HG02840 (cell line): ENCODE measurements around the gene ADAMTS14.
"Not testable (repeated sequence)": the region's sequence is repeated elsewhere in the genome, so short reads cannot be mapped to it uniquely, and the experiment has no call there.

Experiments
- ATAC-seq: cut with Tn5 transposase; IDR thresholded peaks from one replicate; pipeline ENCODE4 v1.9.1; 2021; ENCODE audit warnings: mild to moderate bottlenecking, moderate library complexity, moderate number of reproducible peaks; ENCODE audit not compliant: unreplicated experiment, low FRiP score

The ADAMTS14 gene

GRCh38 chr10:70762441-70763175 is 90.3 kb downstream of the ADAMTS14 start:
- ATAC-seq, result no peak

- no peak for ATAC-seq
Observed at GRCh38 chr10:70763567-70763966, 91.3 kb downstream of the ADAMTS14 start.

DNA sequence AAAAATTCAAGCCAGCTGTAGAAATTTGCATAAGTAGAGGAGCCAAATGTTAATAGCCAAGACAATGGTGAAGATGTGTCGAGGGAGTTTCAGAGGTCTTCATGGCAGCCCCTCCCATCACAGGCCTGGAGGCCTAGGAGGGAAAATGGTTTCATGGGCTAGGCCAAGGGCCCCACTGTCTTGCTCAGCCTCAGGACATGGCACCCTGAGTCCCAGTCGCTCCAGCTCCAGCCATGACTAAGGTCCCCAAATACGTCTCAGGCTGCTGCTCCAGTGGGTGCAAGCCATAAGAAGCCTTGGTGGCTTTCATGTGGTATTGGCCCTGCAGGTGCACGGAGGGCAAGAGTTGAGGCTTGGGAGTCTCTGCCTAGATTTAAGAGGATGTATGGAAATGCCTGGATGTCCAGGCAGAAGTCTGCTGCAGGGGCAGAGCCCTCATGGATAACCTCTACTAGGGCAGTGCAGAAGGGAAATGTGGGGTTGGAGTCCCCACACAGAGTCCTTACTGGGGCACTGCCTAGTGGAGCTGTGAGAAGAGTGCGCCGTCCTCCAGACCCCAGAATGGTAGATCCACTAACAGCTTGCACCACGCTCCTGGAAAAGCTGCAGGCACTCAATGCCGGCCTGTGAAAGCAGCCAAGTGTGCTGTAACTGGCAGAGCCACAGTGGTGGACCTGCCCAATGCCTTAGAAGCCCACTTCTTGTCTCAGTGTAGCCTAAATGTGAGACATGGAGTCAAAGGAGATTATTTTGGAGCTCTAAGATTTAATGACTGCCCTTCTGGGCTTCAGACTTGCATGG is 93.7 kb downstream of the ADAMTS14 start:
- no peak for ATAC-seq

- not testable (repeated sequence) for ATAC-seq
Observed at GRCh38 chr10:70768026-70768685, 95.8 kb downstream of the ADAMTS14 start.

- no peak for ATAC-seq
Observed at GRCh38 chr10:70769121-70769520, 96.8 kb downstream of the ADAMTS14 start.

- no peak for ATAC-seq
Observed at GRCh38 chr10:70770001-70770400, 97.7 kb downstream of the ADAMTS14 start.

DNA sequence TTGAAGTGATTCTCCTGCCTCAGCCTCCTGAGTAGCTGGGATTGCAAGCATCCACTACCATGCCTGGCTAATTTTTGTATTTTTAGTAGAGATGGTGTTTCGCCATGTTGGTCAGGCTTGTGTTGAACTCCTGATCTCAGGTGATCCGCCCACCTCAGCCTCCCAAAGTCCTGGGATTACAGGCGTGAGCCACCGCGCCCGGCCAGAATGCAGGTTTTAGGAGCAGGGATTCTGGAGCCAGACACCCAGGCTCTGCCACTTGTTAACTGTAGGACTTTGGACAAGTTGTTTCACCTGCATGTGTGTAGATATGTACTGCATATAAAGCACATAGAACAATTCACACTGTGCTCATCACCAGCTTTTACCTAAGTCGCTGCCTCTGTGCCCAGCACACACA is 98.2 kb downstream of the ADAMTS14 start:
- ATAC-seq, result not testable (repeated sequence)

DNA sequence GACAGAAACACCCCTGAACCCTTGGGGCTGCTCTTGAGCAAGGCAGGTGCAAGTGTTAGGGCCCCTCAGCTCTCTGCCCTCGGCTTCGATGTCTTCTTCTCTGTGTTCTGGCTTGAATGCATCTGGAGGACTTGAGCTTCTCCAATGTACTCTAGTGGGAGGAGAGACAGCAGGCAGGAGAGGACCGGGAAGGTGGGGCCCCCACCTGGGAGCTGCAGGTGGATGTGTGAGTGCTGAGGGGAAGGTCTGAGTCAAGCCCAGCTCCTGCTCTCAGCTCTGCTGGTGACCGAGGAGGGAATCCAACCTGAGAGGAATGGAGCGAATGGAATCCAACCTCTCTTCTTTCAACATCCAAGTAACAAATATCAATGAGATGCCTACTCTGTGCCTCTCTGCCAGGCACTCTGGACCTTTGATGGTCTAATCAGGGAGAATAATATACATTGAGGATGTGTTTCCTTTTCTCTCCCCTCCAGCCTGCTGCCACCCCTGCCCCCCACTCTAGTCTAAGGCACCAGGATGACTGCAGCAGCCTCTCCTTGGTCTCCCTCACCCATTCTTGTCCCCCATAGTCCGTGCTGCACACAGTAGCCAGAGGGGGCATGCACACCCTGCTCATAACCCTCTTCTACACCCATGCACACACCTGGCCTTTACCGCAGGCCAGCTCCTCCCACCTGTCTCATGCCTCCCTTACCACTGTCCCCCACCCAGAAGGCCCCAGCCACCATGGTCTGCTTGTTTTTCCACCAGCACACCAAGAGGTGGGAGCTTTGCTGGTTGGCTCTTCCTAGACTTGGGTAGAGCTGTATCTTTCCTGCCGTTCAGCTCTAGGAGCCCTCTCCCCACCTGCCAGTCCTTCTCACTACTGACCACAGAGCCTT is 99.2 kb downstream of the ADAMTS14 start:
- no peak for ATAC-seq

DNA sequence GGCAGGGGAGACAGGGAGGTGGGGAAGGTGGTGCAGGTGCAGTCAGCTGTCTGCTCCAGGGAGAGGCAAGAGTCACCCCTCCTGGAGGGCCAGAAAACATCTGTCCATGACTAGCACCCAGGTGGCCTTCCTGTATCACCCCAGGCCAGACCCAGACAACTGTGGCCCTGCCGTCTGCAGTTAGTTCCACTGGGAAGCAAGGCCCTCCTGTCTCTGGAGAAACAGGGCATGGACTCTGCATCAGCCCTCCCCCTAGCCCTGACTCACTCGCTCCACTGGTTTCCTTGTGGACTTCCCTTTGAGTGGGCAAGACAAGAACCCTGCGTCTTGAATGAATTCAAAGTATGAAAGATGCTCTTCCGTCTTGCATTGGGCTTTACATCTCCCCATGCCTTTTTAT is 100.3 kb downstream of the ADAMTS14 start:
- ATAC-seq, result no peak

DNA sequence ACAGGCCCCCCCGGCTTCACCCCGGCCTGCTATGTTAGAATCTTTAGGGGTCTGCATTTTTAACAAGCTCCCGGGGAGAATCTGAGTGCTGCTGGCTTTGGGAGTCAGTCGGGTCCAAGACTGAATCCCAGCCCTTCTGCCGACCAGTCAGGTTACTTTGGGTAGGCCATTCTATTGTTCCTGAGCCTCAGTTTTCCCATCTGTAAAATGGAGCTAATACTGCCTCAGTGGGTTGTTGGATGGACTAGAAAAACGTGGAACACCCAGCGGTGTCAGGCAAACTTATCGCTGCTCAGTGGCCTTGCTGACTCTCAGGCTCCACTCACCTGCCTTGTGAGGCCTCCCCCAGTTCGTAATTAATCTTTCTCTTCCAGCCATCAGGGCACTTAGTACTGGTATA is 101.2 kb downstream of the ADAMTS14 start:
- no peak for ATAC-seq

DNA sequence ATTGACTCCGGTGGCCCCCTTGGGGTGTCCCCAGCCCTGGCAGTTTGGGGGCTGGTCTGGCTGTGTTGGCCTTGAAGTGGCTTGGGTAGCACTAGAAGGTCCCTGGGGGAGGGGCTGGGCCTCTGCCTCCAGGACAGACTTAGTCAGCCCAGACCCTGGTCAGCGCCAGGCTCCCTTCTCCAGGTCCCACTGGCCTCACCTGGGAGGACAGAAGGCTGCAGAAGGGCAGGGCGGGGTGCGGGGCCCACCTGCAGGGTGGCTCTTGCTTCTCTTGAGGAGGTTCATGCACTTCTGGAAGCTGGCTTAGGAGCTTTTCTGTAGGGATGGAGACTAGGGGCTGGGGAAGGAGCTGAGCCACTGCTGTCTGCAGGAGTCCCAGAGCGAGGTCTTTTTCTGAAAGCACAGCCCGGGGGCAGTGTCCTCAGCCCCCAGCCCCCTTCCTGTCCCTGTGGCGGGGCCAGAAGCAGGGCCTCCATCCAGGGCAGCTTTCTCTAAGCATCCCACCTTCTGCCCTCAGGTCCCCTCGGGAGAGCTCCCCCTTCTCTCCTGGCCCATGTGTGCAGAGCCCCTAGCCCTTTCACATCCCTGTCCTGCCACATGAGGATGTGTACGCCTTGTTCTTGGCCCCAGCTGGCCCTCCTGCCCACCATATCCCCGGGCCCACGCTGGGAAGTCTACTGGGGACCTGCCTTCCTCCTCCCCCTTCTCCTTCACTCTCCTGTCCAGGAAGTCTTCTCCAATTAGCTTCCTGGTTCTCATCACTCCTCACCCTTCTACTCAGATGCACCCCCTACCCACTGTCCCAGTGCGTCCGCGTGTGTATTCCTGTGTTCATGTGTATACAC is 101.9 kb downstream of the ADAMTS14 start:
- ATAC-seq, result no peak

DNA sequence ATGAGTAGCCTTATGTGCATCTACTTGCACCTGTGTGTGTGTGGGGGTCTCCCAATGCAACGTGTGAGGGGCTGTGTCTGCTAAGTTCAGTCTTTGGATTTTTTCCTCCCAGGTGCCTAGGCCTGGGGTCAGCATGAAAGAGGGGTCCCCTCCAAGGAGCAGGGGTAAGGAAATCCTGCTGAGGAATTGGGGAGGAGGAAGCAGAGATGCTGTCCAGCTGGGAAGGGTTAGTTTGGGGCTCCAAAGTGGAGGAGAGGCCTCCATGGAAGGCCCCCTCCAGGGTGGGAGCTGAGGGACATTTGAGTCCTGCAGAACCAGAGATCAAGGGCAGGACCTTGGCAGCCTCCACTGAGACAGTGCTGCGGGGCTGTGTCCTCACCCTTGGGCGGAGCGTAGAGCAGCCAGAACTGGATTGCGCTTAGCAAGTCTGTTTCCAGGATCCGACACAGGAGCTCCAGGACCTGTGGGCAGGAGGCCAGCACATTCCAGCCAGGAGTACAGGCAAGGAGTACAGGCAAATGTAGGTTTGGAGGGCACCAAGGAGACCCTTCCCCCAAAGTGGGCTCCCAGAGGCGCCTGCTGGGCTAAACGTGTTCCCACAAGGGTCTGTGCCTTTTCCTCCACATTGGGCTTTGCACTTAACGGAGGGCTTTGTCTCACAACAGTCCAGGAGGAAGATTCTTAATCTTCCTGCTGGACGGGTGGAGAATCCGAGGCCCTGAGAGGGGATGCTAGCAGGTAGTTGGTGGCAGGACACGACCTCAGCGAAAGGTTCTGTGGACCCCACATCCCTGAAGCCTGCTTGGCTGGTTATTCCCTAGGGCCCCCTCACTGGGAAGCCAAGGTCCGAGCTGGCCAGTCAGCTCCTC is 102.7 kb downstream of the ADAMTS14 start:
- ATAC-seq, result no peak

DNA sequence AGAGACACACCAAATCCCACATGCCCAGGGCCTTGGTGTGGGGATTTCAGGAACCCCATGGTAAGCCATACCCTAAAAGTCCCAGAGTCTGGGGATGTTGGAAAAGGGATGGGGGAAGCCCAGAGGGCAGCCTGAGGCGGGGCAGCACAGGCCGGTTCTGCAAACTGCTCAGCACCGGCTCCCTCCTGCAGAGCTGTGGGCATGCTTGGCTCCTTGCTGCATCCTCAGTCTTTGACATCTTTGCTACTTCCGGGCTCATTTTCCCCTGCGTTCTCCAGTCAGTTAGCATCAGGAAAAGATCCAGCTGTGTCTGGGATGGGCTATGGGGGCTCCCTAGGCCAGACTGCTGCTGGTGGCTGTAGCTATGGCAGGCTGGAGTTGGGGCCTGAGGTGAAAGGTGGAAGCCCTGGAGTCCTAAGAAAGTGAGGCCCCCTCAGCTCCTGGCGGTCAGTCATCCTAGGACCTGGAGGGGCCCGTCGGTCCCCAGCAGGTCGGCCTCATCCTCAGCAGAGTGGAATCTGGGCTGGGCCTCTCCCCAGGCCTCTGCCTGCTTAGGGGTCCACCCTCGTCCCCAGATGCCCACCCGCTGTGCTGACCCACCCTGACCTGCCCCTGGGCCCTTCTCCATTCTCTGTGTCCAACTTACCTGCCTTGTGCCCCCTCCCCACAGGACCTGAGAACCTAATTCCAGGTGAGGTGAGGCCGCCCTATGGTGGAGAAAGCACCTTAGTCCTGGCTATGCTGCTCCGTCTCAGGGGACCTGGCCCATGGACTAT is 103.6 kb downstream of the ADAMTS14 start:
- ATAC-seq, result no peak

DNA sequence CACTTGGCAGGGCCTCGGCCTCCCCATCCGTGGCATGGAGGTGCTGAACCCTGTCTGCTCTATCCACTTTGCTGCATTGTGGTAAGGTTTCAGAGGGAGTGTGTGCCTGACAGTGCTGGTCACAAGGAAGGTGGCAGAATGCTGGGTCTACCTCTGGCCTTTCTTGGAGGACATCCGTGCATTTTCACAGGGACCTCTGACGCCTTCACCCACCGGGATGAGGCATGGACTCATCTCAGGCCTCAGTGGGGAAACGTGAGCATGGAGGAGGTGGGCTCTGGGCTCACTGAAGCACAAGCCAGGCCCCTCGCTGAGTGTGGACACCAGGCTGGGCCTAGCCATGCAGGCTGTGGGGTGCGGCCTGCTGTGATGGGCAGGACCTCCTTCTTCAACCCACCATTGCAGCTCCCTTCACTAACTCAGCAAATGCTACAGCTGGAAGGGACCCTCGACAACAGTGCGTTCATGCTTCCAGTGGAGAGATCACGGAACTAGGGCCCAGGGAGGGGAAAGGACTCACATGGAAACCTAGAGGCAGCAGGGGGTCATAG is 104.2 kb downstream of the ADAMTS14 start:
- no peak for ATAC-seq

DNA sequence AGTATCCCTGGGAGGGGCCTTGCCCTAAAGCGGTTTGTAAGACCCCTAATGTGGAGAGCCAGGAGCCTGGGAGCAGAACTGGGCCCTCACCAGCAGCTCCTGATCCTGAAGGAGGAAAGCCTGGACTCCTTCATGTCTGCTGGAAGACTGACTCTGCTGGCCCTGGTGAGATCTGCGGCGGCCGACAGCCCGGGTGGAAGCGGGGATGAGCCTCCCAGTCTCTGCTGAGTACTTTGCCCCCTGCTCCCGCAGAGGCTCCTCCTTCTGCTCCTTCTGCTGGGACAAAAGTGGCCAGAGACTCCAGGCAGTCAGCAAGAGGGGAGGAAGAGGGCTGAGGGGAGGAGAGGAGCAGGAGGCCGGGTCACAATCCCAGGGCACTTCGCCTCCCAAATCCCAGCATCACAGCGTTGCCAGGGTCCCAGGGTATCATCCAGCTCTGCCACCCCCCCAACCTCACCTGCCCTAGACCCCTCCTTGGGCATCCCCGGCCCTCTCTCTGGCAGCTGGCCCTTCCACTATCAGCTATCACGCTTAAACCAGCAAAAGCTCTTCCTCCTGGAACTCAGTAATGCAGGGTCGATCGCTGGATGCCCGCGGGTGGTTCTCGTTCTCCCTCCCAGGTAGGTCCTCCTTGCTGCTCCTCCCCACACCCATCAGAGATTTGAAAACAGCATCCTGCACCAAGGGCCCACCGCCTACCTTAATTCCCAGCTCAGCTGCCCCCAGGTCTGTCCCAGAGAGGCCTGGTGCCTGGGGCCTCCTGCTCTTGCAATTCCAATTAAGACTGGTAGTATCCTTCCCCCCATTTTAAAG is 105.0 kb downstream of the ADAMTS14 start:
- no peak for ATAC-seq

DNA sequence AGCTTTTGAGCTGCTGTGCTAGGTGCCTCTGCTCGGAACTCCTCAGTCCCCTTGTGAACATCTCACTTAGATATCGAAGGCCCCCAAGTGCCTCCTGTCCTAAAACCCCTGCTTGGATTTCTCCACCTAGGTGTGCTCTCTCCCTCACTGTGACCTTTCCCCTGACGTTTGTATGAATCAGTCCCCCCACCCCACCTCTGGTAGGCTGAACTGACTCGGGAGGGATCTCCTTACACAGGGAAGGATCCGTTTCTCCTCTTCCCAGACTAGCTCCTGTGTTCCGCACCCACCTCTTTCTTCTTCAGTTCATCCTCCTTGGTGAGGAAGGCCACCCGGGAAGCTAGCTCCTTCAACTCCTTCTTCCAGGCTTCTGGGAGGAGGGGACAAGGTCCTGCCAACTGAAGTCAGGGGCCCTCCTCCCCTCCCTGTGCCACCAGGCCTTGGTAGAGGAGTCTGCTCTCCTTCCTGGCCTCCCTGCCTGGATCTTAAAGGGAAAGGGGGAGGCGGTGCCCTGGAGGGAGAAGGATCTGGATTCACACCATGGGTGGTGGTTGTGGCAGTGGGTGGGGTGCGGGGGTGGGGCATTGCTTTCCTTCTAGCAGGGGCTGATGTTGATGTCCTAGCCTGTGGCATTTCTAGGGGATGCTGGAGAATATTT is 106.1 kb downstream of the ADAMTS14 start:
- no peak for ATAC-seq
